Purkinje cell (primary cell): ENCODE measurements around the gene NUDC. TPM values are rescaled to one million over a fixed set of nuclear protein-coding genes. Genes with fewer than 3 reads are reported as not detected.

ENCODE experiments used
- polyA plus RNA-seq: library from polyadenylated mRNA; unstranded; fragments of >200 nt; fragmentation: Nextera tagmentation; gene quantifications from 2 replicates; pipeline ENCODE4 v1.2.1, GENCODE V29; 2014

The NUDC gene
- polyA plus RNA-seq, result 23.6 and 26.5 TPM in 2 replicates

GRCh38 chr1:26921540-26922430 is at the start of gene NUDC:
TSS of gene NUDC (plus strand) at chr1:26921743. CDS start at chr1:26921849, 106 bp downstream.

GRCh38 chr1:26889551-26890466 is 31.7 kb upstream of the NUDC start, which contains the start of gene GPN2:
TSS of gene GPN2 (minus strand) at chr1:26890283. CDS start at chr1:26890096, 187 bp downstream.

GRCh38 chr1:26900001-26900814 is 21.3 kb upstream of the NUDC start, which contains the start of gene GPATCH3:
TSS of gene GPATCH3 (minus strand) at chr1:26900467. CDS start at chr1:26900442, 25 bp downstream.

GRCh38 chr1:26913754-26914619 is 7.6 kb upstream of the NUDC start, which contains the start of gene NR0B2:
TSS of gene NR0B2 (minus strand) at chr1:26913975. CDS start at chr1:26913940, 35 bp downstream.

GRCh38 chr1:26959722-26960624 is 38.4 kb downstream of the NUDC start, which contains the start of gene KDF1:
TSS of gene KDF1 (minus strand) at chr1:26960468. CDS start at chr1:26952380, 8,088 bp downstream.

GRCh38 chr1:26993237-26994019 is 71.9 kb downstream of the NUDC start, which contains the start of gene TRNP1:
TSS of gene TRNP1 (plus strand) at chr1:26993692. CDS start at chr1:26993787, 95 bp downstream.

Other genes starting within 250 kb of the NUDC start
- gene ARID1A, start 225.7 kb upstream of the NUDC start, polyA plus RNA-seq, result 11.6 and 16.0 TPM in 2 replicates
- gene PIGV, start 133.8 kb upstream of the NUDC start, polyA plus RNA-seq, result 9.5 and 11.1 TPM in 2 replicates
- 6.6 and 9.3 TPM in 2 replicates for gene ZDHHC18, start 95.1 kb upstream of the NUDC start, polyA plus RNA-seq
- not detected in 2 replicates for gene SFN, start 58.6 kb upstream of the NUDC start, polyA plus RNA-seq
- gene GPN2, start 31.5 kb upstream of the NUDC start, polyA plus RNA-seq, result 8.5 and 26.6 TPM in 2 replicates
- gene GPATCH3, start 21.3 kb upstream of the NUDC start, polyA plus RNA-seq, result 0.83 and 1.6 TPM in 2 replicates
- not detected in 2 replicates for gene NR0B2, start 7.8 kb upstream of the NUDC start, polyA plus RNA-seq
- not detected in 2 replicates for gene KDF1, start 38.7 kb downstream of the NUDC start, polyA plus RNA-seq
- gene TRNP1, start 71.9 kb downstream of the NUDC start, polyA plus RNA-seq, result 9.7 and 14.0 TPM in 2 replicates
- gene TENT5B, start 91.1 kb downstream of the NUDC start, polyA plus RNA-seq, result 0.20 TPM in 1 of 2 replicates, not detected in the other
- gene SLC9A1, start 233.4 kb downstream of the NUDC start, polyA plus RNA-seq, result 10.8 and 12.2 TPM in 2 replicates